NCI-H2227 (cell line): ENCODE measurements around the gene LSM12.
A peak's percentile ranks its signal among the peaks of the same experiment; 100 is the strongest.
"Not testable (repeated sequence)": the region's sequence is repeated elsewhere in the genome, so short reads cannot be mapped to it uniquely, and the experiment has no call there.

Experiments used
- DNase-seq: peaks from one replicate; lab custom pipeline; 2025; ENCODE audit not compliant: unreplicated experiment; lab: John Stamatoyannopoulos, UW

The LSM12 gene

GRCh38 chr17:44066204-44066930 is at the start of gene LSM12:
LSM12 (minus strand) TSS chr17:44066671; CDS start chr17:44066587, 84 bp downstream.
- peak; percentile 97 for DNase-seq

- DNase-seq = peak; percentile 64
These were observed 49.3 kb upstream of the LSM12 start for GRCh38 chr17:44115585-44116415.

GRCh38 chr17:44113868-44114840 is 47.7 kb upstream of the LSM12 start:
- DNase-seq = no peak

- no peak for DNase-seq
These were observed 46.9 kb upstream of the LSM12 start for GRCh38 chr17:44113382-44113781.

- no peak for DNase-seq
These were observed 46.1 kb upstream of the LSM12 start for GRCh38 chr17:44112284-44113280.

GRCh38 chr17:44111777-44112176 is 45.3 kb upstream of the LSM12 start:
- DNase-seq = no peak

- DNase-seq = peak; percentile 90
These were observed 44.6 kb upstream of the LSM12 start for GRCh38 chr17:44110823-44111633.

- no peak for DNase-seq
These were observed 43.7 kb upstream of the LSM12 start for GRCh38 chr17:44110011-44110686.

GRCh38 chr17:44109312-44109630 is 42.8 kb upstream of the LSM12 start:
- no peak for DNase-seq

- peak; percentile 64 for DNase-seq
These were observed 42.2 kb upstream of the LSM12 start for GRCh38 chr17:44108440-44109311.

GRCh38 chr17:44106801-44107200 is 40.3 kb upstream of the LSM12 start:
- no peak for DNase-seq

GRCh38 chr17:44105941-44106340 is 39.5 kb upstream of the LSM12 start:
- DNase-seq = no peak

GRCh38 chr17:44105483-44105882 is 39.0 kb upstream of the LSM12 start:
- no peak for DNase-seq

- no peak for DNase-seq
These were observed 36.6 kb upstream of the LSM12 start for GRCh38 chr17:44102849-44103622.

- DNase-seq = not testable (repeated sequence)
These were observed 35.4 kb upstream of the LSM12 start for GRCh38 chr17:44101858-44102257.

GRCh38 chr17:44097110-44097958 is 30.9 kb upstream of the LSM12 start:
- no peak for DNase-seq
